ENCODE data around the gene PARP12.

The PARP12 gene

GRCh38 chr7:140008755-140009610 is 53.8 kb downstream of the PARP12 start:
- no peak for DNase-seq

GRCh38 chr7:140007051-140007690 is 55.6 kb downstream of the PARP12 start:
- no peak for DNase-seq

DNA sequence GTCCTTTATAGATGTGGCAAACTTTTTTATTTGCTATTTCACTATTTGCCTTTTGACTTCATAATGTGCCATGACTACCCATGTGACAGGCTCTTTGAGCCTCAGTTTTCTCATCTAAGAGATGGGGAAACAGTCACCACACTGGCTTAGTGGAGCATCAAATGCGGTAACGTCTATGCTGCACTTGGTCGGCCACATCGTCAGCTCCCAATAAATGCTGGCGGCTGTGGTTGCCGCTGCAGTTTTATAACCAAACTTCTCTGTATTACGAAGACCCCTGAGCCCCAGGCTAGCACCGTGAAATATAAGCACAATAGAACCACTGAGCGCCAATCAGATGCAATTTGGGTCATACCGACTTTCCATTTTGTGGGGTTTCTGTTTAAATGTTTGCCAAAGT is 56.2 kb downstream of the PARP12 start:
- no peak for DNase-seq

- no peak for DNase-seq
These were observed 56.8 kb downstream of the PARP12 start for GRCh38 chr7:140005754-140006503.

GRCh38 chr7:140005341-140005740 is 57.4 kb downstream of the PARP12 start:
- no peak for DNase-seq

DNA sequence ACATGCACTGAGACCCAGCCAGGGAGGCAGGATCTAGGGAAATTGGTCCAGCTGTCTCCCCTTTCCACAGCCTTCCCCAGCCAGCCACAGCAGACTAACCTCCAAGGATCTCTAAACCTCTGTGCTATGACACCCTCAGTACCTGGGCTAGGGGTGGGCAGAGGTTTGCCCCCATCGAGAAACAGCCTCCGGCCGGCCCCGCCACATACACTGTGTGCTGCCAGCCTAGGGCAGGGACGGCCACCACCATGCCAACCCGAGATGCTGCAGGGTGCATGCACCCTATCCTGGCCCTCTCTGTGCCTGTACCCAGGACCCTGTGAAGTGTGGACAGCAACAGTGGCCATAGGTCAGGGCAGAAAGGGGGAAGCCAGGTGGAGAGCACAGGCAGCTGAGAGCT is 58.1 kb downstream of the PARP12 start:
- no peak for DNase-seq

- DNase-seq, result no peak
These were observed 58.8 kb downstream of the PARP12 start for GRCh38 chr7:140003913-140004382.

- no peak for DNase-seq
These were observed 62.0 kb downstream of the PARP12 start for GRCh38 chr7:140000666-140001268.

- DNase-seq, result no peak
These were observed 63.2 kb downstream of the PARP12 start for GRCh38 chr7:139999516-139999915.

DNA sequence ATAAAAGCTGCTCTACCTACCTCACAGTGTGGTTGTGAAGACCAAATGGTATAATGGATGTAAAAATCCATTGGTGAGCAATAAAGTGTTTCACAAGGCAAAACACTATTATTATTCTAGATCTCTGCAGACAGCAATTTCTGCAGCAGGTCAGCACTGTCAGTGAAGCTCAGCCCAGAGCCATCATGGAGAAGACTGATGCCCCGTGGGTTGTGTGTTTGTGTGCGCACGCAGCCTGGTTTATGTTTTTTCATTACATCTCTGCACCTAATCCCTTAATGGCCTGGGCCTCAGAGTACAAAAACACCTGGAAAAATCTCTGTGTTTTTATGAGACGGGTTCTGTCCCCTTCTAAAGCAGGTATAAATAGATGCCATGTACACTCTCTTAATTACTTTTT is 64.2 kb downstream of the PARP12 start:
- DNase-seq, result no peak

DNA sequence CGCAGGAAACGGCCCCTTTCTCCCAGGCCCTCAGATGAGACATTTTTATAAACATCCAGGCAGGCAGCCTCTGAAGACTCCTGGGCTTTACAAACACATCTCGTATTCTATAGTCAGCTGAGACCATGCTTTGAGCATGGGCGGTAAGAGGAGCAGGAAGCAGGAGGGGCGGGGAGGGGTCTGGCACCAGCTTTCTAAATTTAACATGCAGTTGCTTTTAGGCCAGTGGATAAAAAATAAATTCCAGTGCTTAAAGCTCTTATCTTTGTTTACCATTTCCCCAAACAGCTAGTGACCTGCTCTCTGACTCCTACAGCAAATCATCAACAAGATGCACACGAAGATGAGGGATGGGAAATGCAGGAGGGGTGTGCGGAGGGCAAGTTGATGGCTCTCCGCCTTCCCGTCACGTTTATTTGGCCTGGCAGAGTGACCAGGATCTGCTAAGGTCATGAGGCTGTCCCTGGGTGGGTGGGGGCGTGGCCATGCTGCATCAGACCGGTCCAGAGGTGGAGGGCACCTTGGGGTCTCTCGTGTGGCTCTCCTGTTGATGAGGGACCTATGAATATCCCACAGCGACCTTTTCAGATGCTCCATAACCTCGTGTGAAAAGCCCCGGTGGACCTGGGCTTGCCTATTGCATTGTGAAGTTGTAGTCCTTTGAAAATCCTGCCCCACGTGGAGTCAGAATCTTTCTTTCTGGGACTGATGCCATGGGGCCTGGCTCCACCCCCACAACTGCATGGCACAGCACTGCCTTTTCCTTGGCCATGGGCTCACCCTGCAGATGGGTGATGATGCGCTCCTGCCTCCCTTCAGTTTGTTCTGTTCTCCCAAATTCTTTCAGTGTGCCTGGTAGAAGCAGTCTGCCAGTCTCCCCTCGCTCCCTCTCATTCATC is 67.5 kb downstream of the PARP12 start:
- no peak for DNase-seq

DNA sequence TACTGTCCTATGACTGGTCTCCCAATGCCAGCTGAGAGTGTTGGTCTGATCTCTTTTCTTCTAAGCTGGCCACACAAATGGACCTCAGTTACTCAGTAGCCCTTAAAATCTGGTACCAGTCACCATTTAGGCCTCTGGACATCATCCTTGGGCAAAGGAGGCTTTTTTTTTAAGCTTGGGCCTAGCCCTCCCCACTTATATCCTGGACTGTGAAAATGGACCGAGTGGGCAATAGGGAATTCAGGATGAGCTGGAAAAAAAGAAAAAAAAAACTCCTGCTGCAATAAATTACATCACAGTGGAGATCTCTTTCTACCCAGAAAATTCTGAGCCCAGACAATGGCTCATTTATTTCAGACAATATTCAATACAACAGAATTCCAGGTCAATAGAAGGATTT is 68.4 kb downstream of the PARP12 start:
- DNase-seq, result no peak

DNA sequence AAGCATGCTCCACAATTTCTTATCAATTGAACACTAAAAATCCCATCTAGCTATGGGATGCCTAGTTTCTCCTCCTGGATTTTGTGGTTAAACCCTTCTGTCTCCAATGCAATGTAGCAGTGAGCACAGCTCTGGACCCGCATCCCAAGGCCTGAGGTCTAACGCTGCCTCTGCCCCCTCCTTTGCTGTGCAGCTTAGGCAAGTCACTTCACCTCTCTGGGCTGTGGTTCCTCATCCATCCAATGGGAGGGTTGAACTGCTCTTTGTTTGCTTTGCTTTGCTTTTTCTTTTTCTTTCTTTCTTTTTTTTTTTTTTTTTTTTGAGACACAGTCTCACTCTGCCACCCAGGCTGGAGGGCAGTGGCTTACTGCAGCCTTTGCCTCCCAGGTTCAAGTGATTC is 69.2 kb downstream of the PARP12 start:
- DNase-seq, result no peak

- no peak for DNase-seq
These were observed 69.6 kb downstream of the PARP12 start for GRCh38 chr7:139993169-139993568.

GRCh38 chr7:139992353-139993044 is 70.3 kb downstream of the PARP12 start:
- no peak for DNase-seq

- DNase-seq, result no peak
These were observed 70.8 kb downstream of the PARP12 start for GRCh38 chr7:139991911-139992310.

DNA sequence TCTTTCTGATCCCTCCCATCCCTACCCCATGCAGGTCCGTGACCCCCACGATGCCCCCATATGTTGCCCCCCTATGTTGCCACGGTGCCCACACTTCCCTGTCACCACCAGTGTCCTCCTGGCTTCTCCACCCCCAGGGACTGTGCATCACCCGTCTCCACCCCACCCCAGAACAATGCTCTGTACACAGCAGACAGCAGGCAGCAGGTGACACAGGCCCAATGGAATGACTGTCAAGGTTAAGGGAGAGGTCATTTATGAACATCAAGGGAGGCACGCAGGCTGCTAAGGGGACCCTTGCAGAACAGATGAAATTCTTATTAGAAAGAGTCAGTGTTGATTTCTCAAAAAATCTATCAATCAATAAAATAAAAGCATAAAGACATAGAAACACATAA is 71.5 kb downstream of the PARP12 start:
- no peak for DNase-seq

DNA sequence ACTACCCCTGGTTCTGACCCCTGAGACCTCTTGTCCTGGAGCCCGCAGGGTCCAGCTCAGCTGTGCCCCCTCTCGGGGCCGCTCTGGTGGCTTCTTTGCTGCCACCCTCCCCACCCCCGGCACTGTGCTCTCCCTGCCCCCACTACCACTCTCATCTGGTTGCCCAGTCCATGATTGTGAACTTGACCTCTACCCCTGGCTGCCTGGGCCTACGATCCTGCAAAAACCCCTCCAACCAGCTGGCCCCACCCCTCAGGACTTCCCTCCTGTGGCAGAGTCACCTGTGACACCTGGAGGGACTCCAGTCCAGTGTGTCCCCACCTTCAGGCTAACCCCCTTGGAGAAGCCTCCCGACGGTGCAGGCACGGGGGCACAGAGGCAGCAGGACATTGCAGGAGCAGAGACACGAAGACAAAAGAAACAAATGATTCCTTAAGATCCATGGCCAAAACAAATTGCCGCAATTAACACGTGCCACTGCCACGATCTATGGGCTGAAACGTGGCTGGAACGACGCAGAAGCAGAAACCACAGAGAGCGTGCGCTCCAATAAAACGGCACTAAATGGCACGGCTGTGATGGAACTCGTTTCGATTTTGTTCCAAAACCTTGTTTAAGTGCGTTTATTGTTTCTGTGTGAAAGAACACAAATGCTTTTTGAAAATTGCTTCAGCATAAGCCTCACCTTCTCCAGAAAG is 72.0 kb downstream of the PARP12 start:
- DNase-seq, result no peak

GRCh38 chr7:139990142-139990535 is 72.6 kb downstream of the PARP12 start:
- no peak for DNase-seq

DNA sequence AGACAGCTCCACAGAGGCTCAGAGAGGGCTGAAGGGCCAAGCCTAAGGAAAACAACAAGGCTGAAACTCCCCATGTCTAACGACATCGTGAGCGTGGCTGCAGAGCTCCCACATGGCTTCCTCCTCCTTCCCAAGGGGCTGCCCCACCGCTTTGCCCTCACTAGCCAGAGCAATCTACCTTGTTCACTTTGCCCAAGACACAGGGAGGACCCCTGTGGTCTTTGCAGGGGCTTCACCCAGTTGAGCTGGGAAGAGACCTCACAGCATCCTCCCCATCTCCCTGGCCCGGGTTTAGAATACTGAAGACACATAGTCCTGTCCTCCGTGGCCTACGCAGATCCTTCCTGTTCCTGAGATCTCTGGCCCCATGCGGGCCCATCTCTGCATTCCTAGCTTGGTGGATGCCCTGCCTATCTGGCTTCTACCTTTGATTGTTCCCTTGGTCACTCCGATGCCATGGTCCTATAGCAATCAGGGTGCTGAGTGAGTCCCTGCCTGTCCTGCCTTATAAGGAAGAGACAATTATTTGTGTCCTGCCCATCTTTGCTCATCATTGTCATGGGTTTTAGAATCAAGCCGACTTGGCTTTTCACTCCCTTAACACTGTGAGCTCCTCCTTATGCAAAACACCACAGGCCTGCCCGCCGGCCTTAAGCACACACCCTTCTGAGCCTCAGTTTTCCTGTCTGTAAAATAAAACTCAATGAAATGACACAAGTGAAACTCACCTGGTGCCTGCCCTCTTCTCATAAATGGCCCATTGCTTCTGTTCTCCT is 73.2 kb downstream of the PARP12 start:
- no peak for DNase-seq

All from effector CD4-positive, alpha-beta T cell (primary cell).